ENCODE results near the gene HSD11B2.

HSD11B2 gene

DNA sequence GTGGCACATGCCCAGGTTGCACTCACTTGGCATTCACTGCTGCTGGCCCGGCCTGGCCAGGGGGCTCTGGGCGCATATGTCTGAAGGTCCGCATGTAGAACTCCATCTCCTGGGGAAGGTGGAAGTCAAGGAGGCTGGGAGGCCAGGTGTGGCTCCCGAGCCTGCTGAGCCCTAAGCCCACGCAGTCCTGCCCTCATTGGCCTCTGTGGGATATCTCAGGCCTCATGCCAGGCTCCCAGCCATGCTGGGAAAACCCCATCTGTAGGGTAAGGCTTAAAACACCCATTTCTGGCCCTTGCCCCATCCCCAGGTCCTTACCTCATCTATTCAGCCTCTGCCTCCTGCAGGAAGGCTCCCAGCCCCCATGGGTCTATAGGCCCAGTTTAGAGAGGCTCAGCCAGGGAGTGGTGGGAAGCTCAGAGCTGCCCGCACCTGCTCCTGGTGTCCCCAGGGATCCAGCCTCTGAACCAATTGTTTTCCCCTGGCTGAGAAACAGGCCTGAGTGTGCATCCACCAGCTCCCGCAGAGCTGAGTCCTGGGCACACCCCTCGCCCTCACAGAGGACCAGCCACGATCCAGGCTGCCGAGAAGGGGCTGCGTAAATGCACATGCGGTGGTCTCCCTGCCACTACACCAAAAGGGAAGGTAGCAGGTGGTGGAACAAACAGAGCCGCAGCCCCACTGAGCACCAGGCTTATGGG is 35.3 kb upstream of the HSD11B2 start:
- no peak overlapping the region for H3K4me3 ChIP-seq (ENCODE audit: low read depth, low read length)
- TF ChIP-seq, protein P1, sequence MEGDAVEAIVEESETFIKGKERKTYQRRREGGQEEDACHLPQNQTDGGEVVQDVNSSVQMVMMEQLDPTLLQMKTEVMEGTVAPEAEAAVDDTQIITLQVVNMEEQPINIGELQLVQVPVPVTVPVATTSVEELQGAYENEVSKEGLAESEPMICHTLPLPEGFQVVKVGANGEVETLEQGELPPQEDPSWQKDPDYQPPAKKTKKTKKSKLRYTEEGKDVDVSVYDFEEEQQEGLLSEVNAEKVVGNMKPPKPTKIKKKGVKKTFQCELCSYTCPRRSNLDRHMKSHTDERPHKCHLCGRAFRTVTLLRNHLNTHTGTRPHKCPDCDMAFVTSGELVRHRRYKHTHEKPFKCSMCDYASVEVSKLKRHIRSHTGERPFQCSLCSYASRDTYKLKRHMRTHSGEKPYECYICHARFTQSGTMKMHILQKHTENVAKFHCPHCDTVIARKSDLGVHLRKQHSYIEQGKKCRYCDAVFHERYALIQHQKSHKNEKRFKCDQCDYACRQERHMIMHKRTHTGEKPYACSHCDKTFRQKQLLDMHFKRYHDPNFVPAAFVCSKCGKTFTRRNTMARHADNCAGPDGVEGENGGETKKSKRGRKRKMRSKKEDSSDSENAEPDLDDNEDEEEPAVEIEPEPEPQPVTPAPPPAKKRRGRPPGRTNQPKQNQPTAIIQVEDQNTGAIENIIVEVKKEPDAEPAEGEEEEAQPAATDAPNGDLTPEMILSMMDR (IDR thresholded peaks at IDR 0.05; ENCODE audit: insufficient read depth, low read length, missing control alignments): no peak
- ChIA-PET POLR2A (no interaction called here), CTCF (interaction anchor here (1.0 to 1.5 kb wide), 4 partner anchors 19 to 135 kb away, joined by 3 to 4 read pairs (median 3); no protein-coding TSS in a partner anchor)
- no peak for DNase-seq (ENCODE audit: low read depth, low spot score)

DNA sequence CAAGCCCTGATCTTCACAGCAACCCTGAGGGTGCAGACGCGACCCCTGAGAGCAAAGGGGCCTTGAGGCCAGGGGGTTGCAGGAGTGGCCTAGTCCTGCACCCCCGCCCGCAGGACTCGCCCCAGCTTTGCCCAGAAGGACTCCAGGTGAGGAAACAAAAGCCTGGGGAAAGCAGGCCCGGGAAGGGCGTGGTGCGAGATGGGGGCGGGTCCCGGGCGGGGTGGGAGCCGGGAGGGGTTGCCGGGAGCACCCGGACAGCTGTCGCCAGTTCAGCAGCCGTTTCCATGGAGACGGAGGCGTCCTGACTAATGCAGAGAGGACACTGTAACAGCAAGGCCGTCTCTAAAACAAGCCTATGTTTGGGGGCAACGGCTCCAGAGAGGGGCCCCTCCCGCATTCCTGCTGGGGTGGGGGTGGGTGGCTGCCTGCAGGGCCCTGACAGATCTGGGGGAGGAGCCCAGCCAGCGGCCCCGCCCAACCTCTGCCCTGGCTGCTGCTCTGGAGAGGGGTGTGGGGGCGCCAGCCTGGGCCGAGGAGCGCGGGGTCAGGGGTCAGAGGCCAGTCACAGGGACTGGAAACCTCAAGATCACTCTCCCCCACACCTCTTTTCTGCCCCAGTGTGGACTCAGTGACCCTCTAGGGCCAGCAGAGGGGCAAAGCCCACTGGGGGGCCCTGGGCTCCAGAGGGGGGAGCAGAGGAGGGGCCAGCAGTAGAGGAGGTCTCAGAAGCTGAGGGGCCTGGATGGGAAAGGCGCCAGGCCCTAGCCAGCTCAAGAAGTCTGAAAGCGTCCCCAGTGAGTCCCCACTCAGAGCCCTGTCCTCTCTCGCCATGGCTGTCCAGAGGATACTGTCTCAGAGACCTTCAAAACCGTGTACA is 34.5 kb upstream of the HSD11B2 start:
- no peak overlapping the region for H3K4me3 ChIP-seq (ENCODE audit: low read depth, low read length)
- TF ChIP-seq, protein P1 (IDR thresholded peaks at IDR 0.05; ENCODE audit: insufficient read depth, low read length, missing control alignments): no peak
- ChIA-PET CTCF (interaction anchor here (1.0 to 1.2 kb wide), 4 partner anchors 18 to 136 kb away, joined by 3 to 4 read pairs (median 4); no protein-coding TSS in a partner anchor), POLR2A (no interaction called here)
- DNase-seq (ENCODE audit: low read depth, low spot score): peak; percentile 19

DNA sequence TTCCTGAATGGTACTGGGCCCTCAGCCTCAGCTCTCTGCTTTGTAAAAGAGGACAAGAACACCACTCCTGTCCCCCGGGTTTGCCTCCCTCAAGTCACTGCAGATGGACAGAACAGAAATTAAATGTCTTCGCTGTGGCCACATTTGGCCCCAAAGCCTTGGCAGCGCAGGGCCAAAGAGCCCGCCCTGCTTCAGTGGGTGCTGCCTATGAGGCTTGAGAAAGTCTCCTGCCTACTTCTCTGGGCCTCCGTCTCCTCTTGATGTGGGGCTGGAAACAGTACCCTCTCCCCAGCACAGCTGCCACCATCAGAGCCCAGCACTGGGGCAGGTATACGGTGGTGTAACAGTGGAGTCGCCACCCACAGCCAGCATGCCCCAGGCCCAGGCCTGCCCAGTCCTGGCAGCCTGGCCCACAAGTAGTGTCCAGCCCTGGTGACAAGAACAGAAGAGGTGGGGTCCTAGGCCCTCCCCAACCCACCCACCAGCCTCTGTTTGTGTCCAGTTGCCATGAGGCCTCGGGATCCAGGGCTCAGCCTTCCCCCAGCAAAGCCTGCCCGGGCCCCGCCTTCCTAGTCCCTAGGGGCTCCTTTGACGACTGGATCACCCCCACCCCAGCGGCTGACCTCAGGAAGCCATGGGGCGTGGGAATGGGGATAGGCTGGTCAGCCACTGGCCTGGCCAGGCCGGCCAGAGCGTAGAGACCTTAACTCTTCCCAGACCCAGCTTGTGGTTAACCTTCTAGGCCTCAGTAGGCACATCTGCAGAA is 33.7 kb upstream of the HSD11B2 start:
- H3K4me3 ChIP-seq (ENCODE audit: low read depth, low read length): no peak overlapping the region
- CTCF ChIA-PET: interaction anchor here (0.6 to 1.8 kb wide), 4 partner anchors 13 to 137 kb away, joined by 3 to 6 read pairs (median 4); no protein-coding TSS in a partner anchor
- POLR2A ChIA-PET: no interaction called here
- DNase-seq (ENCODE audit: low read depth, low spot score): no peak
- TF ChIP-seq, protein P1 (IDR thresholded peaks at IDR 0.05; ENCODE audit: insufficient read depth, low read length, missing control alignments): no peak

DNA sequence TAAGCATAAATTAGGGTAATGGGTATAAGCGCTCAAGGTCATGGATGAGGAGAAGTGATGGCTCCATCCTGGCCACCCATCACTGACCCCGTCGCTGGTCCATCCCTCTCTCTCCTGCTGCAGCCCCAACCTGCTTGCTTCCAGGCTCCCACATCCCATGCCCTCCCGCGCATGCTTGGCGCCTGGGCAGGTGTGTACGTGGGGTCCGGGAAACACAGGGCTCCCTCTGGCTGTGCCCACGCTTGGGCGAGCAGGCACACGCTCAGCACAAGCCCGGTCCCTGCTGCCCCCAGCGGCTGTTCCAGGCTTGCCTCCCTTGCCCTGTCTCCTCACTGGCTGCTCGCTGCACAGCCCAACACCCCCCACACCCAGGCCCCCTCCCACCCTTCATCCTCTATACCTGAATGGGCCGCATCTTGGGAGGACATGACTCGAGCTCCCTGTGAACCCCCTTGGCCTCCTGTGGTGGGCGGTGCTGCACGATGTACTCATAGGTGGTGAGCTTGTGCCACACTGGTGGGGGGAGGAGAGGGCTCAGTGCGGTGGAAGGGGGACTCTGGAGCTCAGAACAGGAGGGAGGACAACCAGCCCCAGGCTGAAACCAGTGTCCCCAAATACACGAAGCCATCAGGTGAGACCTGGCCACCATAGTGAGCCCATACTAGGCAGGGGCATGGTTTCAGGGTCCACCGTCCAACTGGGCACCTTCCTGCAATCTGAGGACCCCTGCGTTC is 32.9 kb upstream of the HSD11B2 start:
- no peak for DNase-seq (ENCODE audit: low read depth, low spot score)
- POLR2A ChIA-PET: no interaction called here
- no peak overlapping the region for H3K4me3 ChIP-seq (ENCODE audit: low read depth, low read length)
- TF ChIP-seq, protein P1 (IDR thresholded peaks at IDR 0.05; ENCODE audit: insufficient read depth, low read length, missing control alignments): no peak
- CTCF ChIA-PET: interaction anchor here (0.6 to 1.8 kb wide), 7 partner anchors 10 to 129 kb away, joined by 3 to 9 read pairs (median 3); no protein-coding TSS in a partner anchor

DNA sequence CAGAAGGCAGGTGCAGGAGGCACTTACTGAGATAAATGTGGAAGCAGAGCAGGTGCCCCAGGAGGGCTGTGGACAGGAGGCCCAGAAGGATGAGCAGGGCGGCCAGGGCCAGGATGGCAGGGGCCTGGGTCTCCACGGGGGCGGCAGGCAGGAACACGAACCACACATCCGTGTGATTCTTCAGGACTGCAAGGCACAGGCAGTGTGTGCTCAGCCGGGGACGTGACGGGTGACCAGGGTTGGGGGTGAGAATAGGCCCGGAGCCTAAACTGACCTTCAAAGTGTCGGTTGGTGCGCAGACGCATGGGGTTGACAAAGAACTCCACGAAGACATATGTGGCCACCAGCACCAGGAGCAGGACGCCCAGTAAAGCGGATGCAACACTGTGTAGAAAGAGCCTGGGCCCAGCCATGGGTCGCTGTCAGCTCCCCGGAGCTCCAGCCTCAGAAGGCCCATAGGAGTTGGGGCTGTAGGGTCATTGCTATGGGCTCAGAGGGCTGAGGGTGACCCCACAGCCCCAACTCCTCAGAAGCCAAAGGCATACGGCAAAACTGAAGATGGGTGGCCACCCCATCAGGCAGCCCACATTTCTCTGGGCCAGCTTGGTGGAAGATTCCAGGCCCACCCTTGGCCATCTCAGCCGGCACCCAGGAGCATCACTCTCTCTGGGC is 32.2 kb upstream of the HSD11B2 start:
- no peak for DNase-seq (ENCODE audit: low read depth, low spot score)
- TF ChIP-seq, protein P1 (IDR thresholded peaks at IDR 0.05; ENCODE audit: insufficient read depth, low read length, missing control alignments): no peak
- H3K4me3 ChIP-seq (ENCODE audit: low read depth, low read length): no peak overlapping the region
- CTCF ChIA-PET: interaction anchor here (0.6 to 1.8 kb wide), 8 partner anchors 9 to 152 kb away, joined by 3 to 10 read pairs (median 4); partner anchors contain the start of gene FHOD1
- POLR2A ChIA-PET: no interaction called here

Measured in AG04449 (cell line).